Lung (tissue), 12 donors: ENCODE data around the gene HK3. TPM values are rescaled to one million over a fixed set of nuclear protein-coding genes. Genes with fewer than 3 reads are reported as not detected.
A peak's percentile ranks its signal among the peaks of the same experiment; 100 is the strongest.

Source experiments
- ATAC-seq: fragments of 200-7000 bp; cut with Tn5 transposase; one replicate; pipeline ENCODE4 v1.9.1; 2020; ENCODE audit warnings: moderate number of reproducible peaks; ENCODE audit not compliant: insufficient read depth, low FRiP score
- DNase-seq, 3 donors: peaks; one replicate each; pipeline ENCODE4 v3.0.0-alpha.2; 2013 to 2017
- H3K27ac ChIP-seq, 2 donors: one replicate each; pipeline ENCODE4 v1.5.1; 2013; ENCODE audit warnings: mild to moderate bottlenecking in 2 of 2, moderate library complexity in 2 of 2, control low read depth in 1 of 2, inconsistent platforms in 1 of 2, low read depth in 1 of 2, low read length in 1 of 2
- H3K27me3 ChIP-seq, 3 donors: one replicate each; pipeline ENCODE4 v1.5.1; 2013; ENCODE audit warnings: low read length in 2 of 3; ENCODE audit not compliant: control insufficient read depth in 3 of 3, insufficient read depth in 3 of 3
- H3K36me3 ChIP-seq, 4 donors: one replicate each; pipeline ENCODE4 v1.5.1; 2013; ENCODE audit warnings: low read length in 4 of 4, mild to moderate bottlenecking in 1 of 4, moderate library complexity in 1 of 4; ENCODE audit not compliant: control insufficient read depth in 4 of 4, insufficient read depth in 4 of 4
- H3K4me1 ChIP-seq, 5 donors: one replicate each; pipeline ENCODE4 v1.5.1; 2013; ENCODE audit warnings: low read length in 5 of 5, mild to moderate bottlenecking in 2 of 5, moderate library complexity in 1 of 5; ENCODE audit not compliant: control insufficient read depth in 5 of 5, insufficient read depth in 5 of 5
- H3K4me3 ChIP-seq: one replicate; pipeline ENCODE4 v1.5.1; 2013; ENCODE audit warnings: mild to moderate bottlenecking, control low read depth, moderate library complexity
- H3K9ac ChIP-seq, 2 donors: one replicate each; pipeline ENCODE4 v1.5.1; 2013; ENCODE audit warnings: low read length in 2 of 2, control low read depth in 1 of 2; ENCODE audit not compliant: insufficient read depth in 1 of 2
- H3K9me3 ChIP-seq, 4 donors: one replicate each; pipeline ENCODE4 v1.5.1; 2013; ENCODE audit warnings: low read length in 3 of 4, mild to moderate bottlenecking in 1 of 4, moderate library complexity in 1 of 4; ENCODE audit not compliant: control insufficient read depth in 4 of 4, insufficient read depth in 3 of 4
- WGBS, 2 donors: extraction: QIAGEN DNeasy Blood & Tissue Kit; methylation state at CpG; one replicate each; pipeline ENCODE4 v1.1.7; 2013; 5-methylcytosine and 5-hydroxymethylcytosine counted together
- polyA plus RNA-seq, 2 donors: library from polyadenylated mRNA; stranded (reverse); fragments of 200-250 nt; gene quantifications; one replicate each; pipeline ENCODE4 v1.2.1, GENCODE V29; 2013
- total RNA-seq, 2 donors: library from RNA; depleted of rRNA in 1 of 2; stranded (reverse); fragments of >200 nt in 1 of 2; gene quantifications; one replicate each; pipeline ENCODE4 v1.2.1, GENCODE V29; 2014 to 2021
- TF ChIP-seq, protein P1 (sequence below): IDR thresholded peaks from 2 replicates; pipeline ENCODE4 v1.5.1; 2012; ENCODE audit warnings: mild to moderate bottlenecking; ENCODE audit errors: control extremely low read depth, extremely low read depth
- donor health status: control.
- donor health status: control.
- donor health status: Bipolar disorder and iron deficiency.
- donor health status: healthy.
- donor health status: DM: yes; HTN: yes; CAD: no.

HK3 gene
- total and polyA plus RNA-seq, 4 donors = 9.2 to 260 (median 83.8) TPM

DNA sequence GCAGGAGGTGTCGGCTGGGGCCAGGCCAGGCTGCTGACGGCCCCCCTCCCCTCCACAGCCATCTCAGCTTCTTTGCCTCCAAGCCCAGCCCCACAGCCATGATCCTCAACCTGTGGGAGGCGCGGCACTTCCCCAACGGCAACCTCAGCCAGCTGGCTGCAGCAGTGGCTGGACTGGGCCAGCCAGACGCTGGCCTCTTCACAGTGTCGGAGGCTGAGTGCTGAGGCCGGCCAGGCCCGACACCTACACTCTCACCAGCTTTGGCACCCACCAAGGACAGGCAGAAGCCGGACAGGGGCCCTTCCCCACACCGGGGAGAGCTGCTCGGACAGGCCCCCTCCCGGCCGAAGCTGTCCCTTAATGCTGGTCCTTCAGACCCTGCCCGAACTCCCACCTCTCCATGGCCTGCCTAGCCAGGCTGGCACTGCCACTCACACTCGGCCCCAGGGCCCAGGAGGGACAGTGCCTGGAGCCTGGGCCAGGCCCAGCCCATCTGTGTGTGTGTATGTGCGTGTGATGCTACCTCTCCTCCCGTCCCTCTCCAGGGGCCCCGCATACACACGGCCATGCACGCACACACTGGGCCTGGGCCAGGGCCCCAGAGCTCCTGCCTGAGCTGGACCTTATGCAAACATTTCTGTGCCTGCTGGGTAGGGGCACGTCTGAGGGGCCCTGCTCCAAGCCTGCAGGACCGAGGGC is 19.3 kb downstream of the HK3 start:
- Histone ChIP-seq H3K9ac (no peak overlapping the region), H3K9me3 (no peaks in the 10 kb centered on the region), H3K27ac (no peak overlapping the region), H3K4me1 (peaks cover 0 to 4% (median 0%) of the 10 kb centered on the region in 5 donors), H3K36me3 (no peaks in the 10 kb centered on the region), H3K27me3 (peaks cover 5 to 20% (median 7%) of the 10 kb centered on the region in 3 donors), H3K4me3 (no peak overlapping the region)
- DNase-seq (peak in 1 of 3 donors; percentile 25), ATAC-seq (no peak)
- TF ChIP-seq, protein P1, sequence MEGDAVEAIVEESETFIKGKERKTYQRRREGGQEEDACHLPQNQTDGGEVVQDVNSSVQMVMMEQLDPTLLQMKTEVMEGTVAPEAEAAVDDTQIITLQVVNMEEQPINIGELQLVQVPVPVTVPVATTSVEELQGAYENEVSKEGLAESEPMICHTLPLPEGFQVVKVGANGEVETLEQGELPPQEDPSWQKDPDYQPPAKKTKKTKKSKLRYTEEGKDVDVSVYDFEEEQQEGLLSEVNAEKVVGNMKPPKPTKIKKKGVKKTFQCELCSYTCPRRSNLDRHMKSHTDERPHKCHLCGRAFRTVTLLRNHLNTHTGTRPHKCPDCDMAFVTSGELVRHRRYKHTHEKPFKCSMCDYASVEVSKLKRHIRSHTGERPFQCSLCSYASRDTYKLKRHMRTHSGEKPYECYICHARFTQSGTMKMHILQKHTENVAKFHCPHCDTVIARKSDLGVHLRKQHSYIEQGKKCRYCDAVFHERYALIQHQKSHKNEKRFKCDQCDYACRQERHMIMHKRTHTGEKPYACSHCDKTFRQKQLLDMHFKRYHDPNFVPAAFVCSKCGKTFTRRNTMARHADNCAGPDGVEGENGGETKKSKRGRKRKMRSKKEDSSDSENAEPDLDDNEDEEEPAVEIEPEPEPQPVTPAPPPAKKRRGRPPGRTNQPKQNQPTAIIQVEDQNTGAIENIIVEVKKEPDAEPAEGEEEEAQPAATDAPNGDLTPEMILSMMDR = no peak
- 71 to 74% methylated on average over 20 to 23 of the region's 23 CpGs for WGBS, 2 donors

DNA sequence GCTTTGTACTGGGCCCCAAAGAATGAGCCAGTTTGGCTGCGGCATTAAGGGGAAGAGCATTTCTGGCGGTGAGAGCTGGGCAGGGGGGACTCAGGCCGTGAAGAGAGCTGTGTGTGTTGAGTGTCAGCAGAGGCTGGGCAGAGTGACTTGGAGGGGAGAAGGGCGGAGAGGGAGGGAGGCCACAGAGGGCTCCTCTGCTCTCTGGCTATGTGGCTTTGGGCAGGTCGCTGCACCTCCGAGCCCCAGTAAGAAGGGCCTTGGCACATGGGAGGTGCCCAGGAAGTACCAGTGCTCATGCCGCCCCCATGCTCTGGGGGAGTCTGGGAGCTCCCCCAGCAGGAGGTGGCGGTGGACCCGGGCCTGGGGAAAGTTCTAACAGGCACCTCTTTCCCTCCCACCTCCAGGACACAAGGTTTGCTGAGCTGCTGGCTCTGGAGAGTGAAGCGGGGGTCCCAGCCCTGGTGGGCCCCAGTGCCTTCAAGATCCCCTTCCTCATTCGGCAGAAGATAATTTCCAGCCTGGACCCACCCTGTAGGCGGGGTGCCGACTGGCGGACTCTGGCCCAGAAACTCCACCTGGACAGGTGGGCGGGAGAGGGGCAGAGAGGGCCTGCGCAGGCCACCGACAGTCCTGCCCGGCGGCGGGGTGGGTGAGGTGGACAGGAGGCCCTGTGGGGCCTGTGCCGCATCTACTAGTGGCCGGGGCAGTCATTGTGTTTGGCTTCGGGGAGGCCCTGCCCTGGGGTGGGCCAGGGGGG is 20.1 kb downstream of the HK3 start:
- Histone ChIP-seq H3K27me3 (peaks cover 5 to 24% (median 7%) of the 10 kb centered on the region in 3 donors), H3K9ac (no peak overlapping the region), H3K4me3 (no peak overlapping the region), H3K36me3 (no peaks in the 10 kb centered on the region), H3K27ac (no peak overlapping the region), H3K4me1 (peaks cover 0 to 4% (median 0%) of the 10 kb centered on the region in 5 donors), H3K9me3 (peaks cover 0 to under 1% (median 0%) of the 10 kb centered on the region in 4 donors)
- WGBS, 2 donors = 87 to 88% methylated on average over 20 to 23 of the region's 23 CpGs
- TF ChIP-seq, protein P1 = no peak
- ATAC-seq (no peak), DNase-seq (no peak)

DNA sequence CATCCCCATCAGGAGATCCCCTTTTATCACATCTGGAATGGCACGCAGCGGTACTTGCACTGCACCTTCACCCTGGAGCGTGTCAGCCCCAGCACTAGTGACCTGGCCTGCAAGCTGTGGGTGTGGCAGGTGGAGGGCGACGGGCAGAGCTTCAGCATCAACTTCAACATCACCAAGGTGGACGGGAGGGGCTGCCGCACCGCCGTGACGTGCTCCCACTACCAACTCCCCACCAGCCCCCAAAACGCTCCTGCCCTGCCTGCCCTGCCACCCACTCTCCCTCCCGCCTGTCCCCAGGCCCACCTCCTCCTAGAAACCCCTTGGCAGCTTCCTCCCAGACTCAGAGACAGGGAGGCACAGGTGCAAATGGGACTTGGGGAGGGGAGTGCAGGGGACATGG is 20.7 kb downstream of the HK3 start:
- DNase-seq = no peak
- 84 to 93% methylated on average over 12 of the region's 12 CpGs for WGBS, 2 donors
- Histone ChIP-seq H3K4me3 (no peak overlapping the region), H3K27ac (no peak overlapping the region), H3K27me3 (peaks cover 5 to 24% (median 7%) of the 10 kb centered on the region in 3 donors), H3K36me3 (no peaks in the 10 kb centered on the region), H3K9ac (no peak overlapping the region), H3K4me1 (peaks cover 0 to 4% (median 0%) of the 10 kb centered on the region in 5 donors), H3K9me3 (peaks cover 0 to 2% (median 0%) of the 10 kb centered on the region in 4 donors)
- no peak for ATAC-seq
- TF ChIP-seq, protein P1 = no peak
